Spleen (tissue), 7 donors: Measurements from ENCODE around the gene TSPAN9.

ENCODE experiments used
- CTCF ChIP-seq, 11 experiments: fragments of 200-600 bp in 7 of 11; fragments of 450-650 bp in 4 of 11; sonication (generic) in 4 of 11; IDR thresholded peaks in 8 of 11; conservative IDR thresholded peaks in 3 of 11; 1 replicate in 7 of 11; 2 replicates in 4 of 11; pipeline versions ENCODE4 v1.4.0 to v1.8.0; 2016 to 2021; ENCODE audit warnings: antibody characterized with exemption in 11 of 11, inconsistent platforms in 4 of 11, mild to moderate bottlenecking in 1 of 11
- POLR2A ChIP-seq, 3 donors: fragments of 450-650 bp; IDR thresholded peaks; one replicate each; pipeline ENCODE4 v1.5.1; 2017; ENCODE audit warnings: antibody characterized with exemption in 3 of 3, mild to moderate bottlenecking in 1 of 3
- donor health status: DM: no; HTN: no; CAD: no; lungs with moderate emphysema.
- donor health status: DM: no; HTN: no; CAD: no.
- donor health status: DM: no; HTN: no; CAD: no.

GRCh38 chr12:3333991-3334391 is 256.8 kb downstream of the TSPAN9 start:
- TF ChIP-seq POLR2A (IDR thresholded peaks at IDR 0.05) (no peak), CTCF (IDR thresholded peaks at IDR 0.05 in 8 of 11, conservative IDR thresholded peaks at IDR 0.05 in 3 of 11) (no peak)
